Hypothalamus (tissue), 51 donors: ENCODE measurements around the gene ROBO2.
A peak's percentile ranks its signal among the peaks of the same experiment; 100 is the strongest.

Experiments used
- DNase-seq, 51 donors: peaks; one replicate each; lab custom pipeline; 2025; lab: John Stamatoyannopoulos, UW

ROBO2 gene

DNA sequence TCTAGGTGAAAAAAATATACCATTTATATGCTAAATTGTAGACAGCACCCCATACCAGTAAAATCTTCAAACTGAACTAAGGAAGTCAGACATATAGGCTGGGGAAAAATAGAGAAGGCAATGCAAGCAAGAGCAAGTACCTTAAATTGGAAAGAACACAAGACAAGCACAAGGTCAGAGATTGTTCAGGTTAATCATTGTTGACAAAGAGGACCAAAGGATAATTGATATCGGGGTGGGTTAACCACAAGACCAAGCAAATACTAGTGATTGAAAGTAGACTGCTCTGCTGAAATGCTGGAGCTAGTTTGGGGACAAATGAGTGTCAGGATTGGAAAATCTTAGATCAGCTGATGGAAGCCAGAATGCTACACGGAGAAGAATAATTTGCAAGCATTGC is 499.8 kb downstream of the ROBO2 start:
- no peak for DNase-seq

DNA sequence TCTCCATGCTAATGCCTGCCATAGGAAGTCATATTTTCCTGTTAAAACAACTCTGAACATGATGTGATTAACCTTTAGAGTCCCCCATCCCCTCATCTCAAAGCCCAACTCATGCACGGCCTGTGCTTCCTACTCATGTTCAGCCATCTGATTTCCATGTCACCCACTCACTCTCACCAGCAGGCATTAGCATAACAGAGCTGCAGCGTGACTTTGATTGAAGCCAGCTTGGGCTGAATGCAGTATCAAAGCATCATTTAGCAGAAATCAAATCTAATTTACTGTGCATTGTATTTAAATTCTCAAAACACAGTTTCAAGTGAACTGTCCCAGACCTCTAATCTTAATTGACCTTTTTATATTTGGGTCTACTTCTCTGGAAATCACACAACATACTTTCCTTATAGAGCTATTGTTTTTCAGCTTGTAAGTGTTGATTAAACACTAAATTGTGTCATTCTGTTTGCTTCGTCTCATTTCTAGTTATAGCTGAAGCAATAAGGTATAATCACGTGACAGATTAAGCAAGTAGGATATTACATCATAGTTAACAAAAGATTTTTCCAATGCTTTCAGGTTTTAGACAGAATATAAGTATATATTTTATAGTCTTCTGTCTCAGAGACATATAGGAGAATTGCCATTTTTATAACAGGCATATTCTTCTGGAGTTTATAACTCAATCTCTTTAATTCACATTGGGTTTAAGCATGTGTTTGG is 501.5 kb downstream of the ROBO2 start:
- DNase-seq: peak in 1 of 51 donors; percentile 11

DNA sequence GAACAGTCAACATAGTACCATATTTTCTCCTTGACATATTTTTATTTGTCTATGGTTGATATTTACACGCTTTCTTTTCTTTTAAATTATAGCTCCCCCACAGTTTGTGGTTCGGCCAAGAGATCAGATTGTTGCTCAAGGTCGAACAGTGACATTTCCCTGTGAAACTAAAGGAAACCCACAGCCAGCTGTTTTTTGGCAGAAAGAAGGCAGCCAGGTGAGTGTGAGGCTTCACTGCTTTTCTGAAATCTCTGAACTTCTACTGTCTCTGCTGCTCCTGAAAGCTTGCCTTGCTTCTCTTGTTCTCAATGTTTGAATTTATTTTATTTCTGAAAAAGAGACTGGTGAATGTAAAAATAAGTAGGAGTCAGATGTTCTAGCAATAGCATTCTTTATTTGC is 506.3 kb downstream of the ROBO2 start:
- no peak for DNase-seq

DNA sequence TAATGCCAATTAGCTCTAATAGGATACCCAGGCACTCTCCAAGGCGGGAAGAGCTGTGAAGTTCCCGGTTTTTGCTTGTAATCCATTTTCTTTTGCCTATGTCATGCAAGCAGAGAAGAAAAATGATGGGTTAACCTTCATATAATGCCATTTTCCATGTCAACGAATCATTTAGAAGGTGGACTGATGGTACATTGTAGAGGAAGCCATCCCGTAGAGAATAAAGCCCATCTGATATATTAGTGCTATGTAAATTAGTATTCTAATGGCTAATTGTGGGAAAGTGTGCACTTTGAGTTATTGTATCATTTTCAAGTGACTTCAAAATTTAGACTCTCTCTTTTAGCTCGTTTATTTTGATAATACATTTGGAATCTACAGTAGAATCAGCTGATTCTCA is 509.1 kb downstream of the ROBO2 start:
- DNase-seq: no peak

DNA sequence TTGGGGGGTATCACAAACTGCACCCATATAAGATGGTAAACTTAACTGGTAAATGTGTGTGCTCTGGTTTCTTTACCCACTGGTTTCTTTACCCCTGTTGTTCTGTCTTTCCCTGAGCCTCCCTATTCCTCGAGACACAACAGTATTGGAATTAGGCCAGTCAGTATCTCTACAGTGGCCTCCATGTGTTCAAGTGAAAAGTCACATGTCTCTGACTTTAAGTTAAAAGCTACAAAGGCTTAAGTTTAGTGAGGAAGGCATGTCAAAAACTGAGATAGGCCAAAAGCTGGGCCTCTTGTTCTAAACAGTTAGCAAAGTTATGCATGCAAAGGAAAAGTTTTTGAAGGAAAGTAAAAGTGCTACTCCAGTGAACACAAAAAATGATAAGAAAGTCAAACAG is 513.3 kb downstream of the ROBO2 start:
- DNase-seq: no peak

DNA sequence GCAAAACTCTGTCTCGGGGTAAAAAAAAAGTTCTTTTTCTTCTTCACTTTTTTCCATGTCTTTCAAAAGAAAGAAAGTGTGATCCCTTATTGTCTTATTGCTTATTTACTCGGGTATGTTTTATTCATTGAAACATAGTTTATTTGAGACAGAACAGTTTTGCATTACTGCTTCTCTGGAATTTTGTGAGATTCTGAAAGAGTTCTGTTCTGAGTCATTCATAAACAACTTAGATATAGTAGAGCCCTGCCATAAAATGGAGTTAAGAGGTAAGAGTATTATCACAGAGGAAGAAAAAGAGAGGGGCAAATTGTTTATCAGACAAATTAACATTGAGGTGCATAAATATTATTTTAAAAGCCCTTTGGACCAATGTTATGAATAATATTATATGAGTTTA is 522.2 kb downstream of the ROBO2 start:
- no peak for DNase-seq

DNA sequence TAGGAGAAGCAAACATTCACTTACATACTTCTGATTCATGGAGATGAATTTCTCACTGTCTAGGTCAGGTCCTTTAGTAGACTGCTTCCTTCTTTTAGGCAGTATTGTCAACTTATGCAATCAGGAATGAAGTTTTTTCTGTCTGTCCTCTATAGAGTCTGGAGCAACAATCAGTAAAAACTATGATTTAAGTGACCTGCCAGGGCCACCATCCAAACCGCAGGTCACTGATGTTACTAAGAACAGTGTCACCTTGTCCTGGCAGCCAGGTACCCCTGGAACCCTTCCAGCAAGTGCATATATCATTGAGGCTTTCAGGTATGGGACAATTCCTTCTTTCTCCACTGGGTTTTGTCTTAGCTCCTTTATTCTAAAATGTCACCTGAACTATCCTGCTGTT is 523.1 kb downstream of the ROBO2 start:
- DNase-seq: no peak

DNA sequence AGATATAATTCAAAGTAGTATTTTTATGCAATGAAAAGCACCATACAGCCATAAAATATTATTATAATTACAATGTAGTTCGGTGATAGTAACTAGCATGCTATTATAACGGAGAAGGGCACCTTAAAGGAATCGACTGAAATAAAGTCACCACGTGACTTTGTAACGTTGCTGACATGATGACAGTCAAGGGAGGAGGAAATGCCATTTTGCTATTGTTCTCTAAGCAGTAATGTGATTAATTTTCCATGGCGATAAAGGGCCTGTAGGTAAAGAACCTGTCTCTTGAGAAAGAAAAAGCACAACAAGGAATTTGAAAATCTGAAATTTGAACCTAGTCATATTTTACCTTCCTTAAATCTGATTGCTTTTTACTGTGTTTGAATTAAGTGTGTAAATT is 526.2 kb downstream of the ROBO2 start:
- DNase-seq: no peak

DNA sequence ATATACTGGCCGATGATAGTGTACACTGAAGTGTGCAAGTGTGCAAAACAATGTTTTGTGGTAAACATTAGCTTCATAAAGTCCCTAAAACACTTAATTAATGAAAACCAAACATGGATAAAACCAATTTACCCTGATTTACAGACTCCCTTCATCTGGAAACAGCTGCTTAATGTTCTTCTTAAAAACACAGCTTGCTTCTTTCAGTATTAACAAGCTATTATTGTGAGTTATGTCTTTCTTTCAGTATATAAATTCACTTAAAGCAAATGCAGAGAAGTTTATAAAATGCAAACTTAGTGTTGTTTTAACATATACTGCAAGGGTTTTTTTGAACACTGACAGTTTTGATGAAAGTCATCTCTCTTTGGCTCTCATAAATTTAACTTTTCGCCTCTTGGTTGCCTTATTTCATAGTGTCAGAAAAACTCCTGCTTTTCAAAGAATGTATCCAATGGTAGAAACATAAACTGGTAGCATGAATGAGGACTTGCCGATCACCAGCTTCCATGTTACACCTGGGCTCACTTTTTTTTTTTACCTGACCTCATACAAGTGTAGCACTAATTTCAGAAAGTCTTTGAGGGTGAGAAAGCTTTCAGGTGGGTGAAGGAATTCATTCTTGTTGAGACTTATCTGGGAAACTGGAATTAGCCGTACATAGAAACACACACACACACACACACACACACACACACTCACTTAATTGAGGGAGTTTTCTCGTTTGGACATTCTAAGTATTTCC is 532.2 kb downstream of the ROBO2 start:
- no peak for DNase-seq

DNA sequence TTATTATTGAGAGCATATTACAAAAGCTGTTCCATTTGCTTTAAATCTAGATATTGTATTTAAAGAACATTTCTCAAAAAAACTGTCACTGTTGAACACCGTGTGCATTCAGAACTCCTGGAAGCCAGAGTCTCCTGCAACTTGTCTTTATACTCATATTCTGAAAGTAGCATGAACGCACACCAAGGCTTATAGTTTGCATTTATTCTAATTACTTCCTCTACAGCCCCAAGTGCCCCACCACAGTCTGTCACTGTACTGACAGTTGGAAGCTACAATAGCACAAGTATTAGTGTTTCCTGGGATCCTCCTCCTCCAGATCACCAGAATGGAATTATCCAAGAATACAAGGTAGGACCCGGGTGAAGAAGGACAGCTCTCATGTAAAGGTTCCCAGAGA is 537.4 kb downstream of the ROBO2 start:
- DNase-seq: no peak

DNA sequence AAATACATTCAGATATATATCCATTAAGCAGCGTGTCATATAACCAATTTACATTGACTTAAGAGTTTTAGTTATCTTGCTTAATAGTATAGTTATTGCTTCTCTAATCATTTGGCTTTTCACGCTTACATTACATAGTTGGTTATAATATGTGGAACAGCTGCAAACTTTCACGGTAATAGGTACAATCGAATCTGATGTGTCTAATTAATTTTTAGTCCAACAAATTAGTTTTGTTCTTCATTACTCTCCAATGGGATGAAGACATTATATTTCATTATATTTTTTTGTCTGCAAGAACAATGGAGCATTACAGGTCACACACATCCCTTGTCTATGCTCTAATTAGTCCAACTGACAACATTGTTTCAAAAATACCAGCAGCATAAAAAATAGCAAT is 546.3 kb downstream of the ROBO2 start:
- DNase-seq: no peak

DNA sequence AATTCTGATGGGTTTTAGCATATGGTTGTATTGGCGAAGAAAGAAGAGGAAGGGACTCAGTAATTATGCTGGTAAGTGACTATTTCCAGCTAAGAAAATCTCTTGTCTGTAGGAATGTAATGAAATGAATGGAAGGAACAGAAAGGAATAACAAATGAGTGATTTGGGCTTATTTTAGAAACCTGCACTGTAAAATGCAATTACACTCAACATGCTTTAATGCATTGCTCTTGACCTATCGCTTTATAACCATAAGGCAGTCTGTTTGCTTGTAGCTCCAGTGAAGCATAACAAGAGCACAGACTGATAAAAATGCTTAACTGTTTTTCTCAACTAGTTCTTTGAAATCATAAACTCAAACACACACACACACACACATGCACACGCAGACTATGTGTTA is 549.0 kb downstream of the ROBO2 start:
- no peak for DNase-seq

DNA sequence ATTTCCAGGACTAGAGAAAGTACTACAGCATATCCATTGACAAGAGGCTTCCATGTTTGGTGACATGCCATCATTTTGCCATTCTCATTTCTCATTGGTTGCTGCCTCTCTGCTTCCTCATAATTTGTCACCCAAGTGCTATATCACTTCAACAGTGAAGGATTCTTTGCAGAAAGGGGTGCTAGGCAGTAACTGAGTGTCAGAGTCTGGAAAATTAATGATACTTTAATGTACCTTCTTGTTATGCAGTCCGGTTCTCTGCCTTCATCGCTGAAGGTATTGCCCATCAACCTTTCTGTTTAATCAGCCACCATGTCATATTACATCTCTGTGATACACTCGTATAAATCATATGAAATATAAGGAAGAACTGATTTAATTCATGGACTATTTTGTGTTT is 550.3 kb downstream of the ROBO2 start:
- no peak for DNase-seq

DNA sequence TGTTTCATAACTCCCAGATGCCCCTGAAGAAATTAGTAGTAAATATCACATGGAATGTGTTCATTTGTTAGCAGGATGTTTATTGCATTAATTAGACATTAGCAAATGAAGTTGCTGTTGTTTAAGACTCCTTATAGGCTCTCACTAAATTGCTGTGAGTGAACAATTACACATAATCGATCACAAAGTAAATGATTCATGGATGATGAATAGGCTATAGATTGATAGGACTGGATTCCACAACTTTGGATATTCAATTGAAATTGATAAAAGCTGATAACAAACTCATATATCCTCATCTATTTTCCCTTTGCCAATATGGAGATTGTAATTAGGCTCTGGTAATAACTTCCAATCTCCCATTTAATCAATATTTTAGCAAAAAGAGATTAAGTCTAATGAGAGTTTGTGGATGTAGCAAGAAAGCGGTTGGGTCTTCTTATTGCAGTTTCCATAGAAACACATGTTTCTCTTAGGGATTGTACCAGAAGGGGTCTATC is 555.5 kb downstream of the ROBO2 start:
- no peak for DNase-seq

DNA sequence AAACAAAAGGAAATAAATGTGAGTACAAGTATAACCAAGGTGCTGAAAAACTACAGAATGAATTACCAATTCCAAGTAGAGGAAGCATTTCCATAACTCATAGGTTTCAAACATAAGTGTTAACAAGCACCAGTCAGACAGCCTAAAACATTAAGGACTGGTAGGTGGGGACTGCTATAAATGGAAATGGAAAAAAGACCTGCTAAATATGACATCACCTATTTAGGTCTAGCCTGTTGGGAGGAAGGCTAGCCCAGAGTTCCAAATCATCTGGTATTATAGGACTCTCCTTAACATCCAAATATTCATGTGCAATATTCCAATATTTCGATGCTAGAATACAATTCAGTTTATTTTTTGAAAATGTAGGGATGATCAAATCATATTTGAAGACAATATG is 560.0 kb downstream of the ROBO2 start:
- DNase-seq: no peak

DNA sequence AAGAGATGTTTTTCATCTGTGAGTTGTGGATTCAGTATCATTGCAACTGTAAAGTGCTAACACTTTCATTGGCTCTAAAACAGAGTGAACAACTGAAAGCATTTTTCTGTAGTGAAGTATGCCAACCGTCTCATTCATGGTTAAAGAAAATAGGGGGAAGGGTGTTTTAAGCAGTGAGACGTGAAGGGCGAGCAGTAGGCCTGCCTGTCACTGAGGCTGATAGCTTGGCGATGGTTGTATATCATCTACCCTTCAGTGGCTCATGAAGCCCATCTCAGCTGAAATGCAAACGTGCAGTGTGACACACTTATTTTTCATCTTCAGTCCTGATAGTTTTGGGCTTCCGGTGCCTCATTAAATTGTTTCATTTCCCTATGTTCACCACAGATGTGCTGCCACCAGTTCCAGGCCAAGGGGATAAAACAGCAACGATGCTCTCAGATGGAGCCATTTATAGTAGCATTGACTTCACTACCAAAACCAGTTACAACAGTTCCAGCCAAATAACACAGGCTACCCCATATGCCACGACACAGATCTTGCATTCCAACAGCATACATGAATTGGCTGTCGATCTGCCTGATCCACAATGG is 562.0 kb downstream of the ROBO2 start:
- DNase-seq: no peak

DNA sequence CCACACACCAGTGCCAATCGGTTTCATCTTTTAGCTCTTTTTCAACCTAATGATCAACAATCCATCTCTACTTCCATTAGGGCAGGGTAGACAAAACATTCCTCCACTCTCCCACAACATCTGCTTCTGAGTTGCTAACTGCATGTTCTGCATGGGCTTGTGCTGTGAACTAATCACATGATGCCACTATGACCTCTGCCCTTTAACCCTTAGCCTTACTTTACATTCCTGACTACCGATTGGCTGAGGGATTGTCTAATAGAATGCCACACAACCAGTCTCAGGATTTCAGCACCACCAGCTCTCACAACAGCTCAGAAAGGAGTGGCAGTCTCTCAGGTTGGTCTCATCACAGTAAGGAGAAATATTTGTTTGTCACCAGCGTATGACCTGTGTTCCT is 562.8 kb downstream of the ROBO2 start:
- DNase-seq: no peak

DNA sequence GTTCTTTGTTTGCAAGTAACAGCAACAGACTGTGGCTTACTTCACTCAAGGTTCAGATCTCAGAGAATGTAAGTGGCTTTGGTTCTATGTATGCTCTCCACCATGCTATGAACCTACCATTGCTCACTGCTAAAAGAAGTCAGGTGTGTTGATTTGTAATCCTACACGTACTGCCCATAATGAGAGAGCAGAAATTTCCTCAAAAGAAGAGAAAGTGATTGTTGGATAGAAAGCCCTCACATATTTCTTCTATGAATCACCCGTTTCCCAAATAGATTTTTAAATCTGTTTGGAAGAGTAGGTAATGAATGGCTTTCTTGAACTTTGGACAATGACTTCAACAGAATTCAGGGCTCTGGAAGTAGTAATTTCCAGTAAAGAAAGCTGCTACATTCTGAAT is 565.4 kb downstream of the ROBO2 start:
- no peak for DNase-seq

DNA sequence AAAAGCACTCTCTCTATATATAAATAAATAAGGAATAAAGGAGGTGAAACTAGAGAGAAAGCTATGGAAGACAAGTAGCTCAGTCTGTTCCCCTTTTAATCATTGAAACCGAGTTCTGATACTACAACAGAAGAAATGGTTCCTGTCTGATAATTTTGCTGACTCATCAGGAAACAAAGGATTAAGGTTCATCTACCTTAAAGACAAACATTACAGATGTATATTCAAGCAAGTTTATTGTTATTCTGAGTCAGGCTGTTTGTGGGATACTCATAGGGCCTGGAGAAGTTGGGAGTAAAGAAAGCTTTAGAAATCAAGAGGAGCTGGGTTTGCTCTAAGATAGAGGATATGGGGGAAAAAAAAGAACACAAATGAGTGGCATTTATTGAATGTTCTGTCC is 566.0 kb downstream of the ROBO2 start:
- DNase-seq: no peak

DNA sequence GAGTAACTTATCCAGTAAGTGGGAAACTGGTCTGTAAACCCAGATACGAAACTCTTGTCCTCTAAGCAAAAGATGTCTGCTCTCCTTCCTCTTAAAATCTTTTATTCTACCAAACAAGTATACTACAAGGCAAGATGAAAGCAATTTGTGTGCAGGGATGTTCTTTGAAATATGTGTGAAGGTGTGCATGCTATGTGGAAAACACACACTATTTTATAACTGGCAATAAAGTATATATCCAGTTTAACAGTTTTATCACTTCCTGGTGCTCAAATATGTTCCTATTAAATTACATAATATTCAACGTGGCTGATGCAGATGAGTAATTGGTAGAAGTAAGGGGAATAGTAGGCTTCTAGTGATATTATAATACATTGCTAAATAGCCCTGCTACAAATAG is 566.5 kb downstream of the ROBO2 start:
- no peak for DNase-seq

DNA sequence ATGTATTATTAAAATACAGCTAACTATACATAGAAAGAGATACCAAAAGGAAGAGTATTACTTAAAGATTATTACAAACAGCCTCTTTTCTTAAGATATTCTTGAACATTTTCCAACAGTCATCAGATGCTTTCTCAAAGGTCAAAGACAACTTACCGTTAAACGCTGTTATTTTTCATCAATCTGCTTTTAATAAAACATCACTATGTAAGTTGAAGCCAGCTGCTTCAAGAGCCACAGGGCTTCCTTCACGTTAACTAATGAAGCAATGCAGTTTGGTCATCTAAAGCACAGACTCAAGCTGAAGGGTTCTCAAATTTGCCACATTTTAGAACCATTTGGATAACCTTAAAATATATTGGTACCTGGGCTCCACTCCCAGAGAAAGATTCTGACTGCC is 578.8 kb downstream of the ROBO2 start:
- DNase-seq: no peak

DNA sequence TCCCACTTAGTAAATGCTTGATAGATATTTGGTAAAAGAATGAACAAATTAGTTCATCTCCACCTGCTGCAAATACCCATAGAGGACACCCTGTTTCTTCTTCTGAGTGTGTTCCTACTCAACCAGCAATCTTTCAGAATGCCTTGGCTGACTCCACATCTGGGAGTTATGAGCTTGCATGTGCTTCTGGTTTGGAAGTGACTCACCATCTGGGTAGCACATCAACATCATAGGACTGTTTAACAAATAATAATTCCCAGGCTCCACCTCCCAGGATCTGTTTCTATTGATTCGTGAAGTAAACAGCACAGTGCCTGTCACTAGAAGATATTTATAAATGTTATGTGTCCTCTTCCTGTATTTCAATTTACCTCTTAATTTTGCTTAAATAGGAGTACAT is 580.1 kb downstream of the ROBO2 start:
- no peak for DNase-seq
